Left renal pelvis (tissue), 4 donors: ENCODE results near the gene ANK3. TPM values are rescaled to one million over a fixed set of nuclear protein-coding genes. Genes with fewer than 3 reads are reported as not detected.

Experiments
- DNase-seq, 4 donors: peaks; one replicate each; pipeline ENCODE4 v3.0.0-alpha.2; 2013; ENCODE audit warnings: low read depth in 4 of 4, low spot score in 3 of 4
- polyA plus RNA-seq, 4 donors: library from polyadenylated mRNA; unstranded; fragments of 120-200 nt; gene quantifications; one replicate each; pipeline ENCODE4 v1.2.1, GENCODE V29; 2013; ENCODE audit not compliant: insufficient read length in 4 of 4

Gene ANK3
- polyA plus RNA-seq, result 100 to 1,000 TPM in 3 of 4 donors, 10 to 100 TPM in 1; 36.8 to 150 (median 136) TPM

DNA sequence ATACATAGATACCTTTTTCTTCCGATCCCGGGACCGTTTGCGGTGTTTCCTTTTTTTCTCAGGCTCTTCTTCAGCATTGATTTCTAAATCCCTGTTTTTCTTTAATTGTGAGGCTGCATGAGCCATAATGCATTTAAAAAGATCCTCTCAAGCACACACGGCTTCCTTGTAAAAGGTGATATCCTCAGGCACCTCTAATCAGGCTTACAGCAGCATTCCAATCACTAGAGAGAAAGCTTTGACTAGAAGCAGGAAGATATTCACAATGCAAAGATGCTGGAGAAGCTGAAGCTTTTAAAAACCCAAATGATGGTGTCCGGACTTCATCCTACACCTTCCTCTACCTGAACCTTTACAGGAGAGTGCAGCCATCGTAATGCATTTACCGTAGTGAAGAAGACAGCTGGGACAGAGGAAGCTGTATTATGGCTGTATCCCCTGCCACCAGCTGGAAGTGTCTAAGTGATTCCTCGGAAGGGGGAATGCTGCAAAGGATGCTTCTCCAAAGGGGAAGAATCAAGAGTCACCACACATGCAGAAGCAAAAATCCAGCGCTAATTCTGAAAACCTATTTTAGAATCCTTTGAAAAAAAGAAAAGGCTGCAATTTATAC lies at the start of gene ANK3:
TSS of gene ANK3 (minus strand) at position 463 of the 613 bp plus-strand sequence. CDS start at position 126, 337 bp downstream.
- no peak for DNase-seq

DNA sequence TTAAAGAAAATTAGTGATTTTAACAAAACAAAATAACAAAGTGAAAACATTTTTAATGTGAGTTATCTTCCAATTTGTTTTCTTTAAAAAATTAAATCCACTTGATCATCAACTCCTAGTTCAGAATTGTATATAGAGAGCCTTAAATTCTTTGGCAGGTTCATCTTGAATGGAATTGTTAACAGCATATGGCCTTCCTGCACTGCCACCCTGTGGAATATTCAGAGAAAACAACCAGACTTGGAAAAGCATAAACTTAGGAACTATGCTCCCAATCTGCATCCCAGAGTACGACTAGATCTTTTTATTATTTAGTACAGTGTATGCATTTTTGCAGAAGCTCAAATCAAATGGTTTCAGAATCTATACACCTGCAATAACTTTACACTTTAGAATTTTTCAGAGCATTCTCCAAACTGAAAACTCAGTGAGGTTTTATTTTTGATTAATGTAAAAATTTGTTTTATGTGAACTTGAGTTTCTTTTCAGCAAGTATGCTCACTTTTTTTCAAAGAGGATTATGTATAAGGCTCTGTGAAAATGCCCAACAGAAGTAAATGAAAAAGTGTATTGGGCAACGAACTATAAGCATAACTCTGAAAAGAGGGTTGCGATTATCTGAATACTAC lies 44.9 kb upstream of the ANK3 start:
- DNase-seq, result peak in 3 of 4 donors; percentile 12 to 18 (median 16)

DNA sequence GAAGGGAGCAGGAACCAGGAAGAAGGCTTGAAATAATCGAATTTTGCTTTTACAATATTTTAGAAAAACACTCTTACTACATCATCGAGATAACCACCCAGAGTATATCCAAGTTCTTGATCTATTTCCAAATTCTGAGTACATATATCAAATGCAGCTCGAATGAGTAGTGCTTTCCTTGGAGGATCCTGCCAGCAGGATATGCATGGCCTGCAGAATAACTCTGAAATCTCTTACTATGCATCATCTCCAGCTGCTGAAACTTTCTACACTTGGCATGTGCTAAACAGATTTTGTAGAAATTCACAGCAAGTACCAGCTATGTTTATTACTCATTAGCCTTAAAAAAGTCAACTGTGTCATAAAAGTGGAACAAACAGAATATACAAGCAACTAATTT lies 44.0 kb upstream of the ANK3 start:
- DNase-seq, result no peak

DNA sequence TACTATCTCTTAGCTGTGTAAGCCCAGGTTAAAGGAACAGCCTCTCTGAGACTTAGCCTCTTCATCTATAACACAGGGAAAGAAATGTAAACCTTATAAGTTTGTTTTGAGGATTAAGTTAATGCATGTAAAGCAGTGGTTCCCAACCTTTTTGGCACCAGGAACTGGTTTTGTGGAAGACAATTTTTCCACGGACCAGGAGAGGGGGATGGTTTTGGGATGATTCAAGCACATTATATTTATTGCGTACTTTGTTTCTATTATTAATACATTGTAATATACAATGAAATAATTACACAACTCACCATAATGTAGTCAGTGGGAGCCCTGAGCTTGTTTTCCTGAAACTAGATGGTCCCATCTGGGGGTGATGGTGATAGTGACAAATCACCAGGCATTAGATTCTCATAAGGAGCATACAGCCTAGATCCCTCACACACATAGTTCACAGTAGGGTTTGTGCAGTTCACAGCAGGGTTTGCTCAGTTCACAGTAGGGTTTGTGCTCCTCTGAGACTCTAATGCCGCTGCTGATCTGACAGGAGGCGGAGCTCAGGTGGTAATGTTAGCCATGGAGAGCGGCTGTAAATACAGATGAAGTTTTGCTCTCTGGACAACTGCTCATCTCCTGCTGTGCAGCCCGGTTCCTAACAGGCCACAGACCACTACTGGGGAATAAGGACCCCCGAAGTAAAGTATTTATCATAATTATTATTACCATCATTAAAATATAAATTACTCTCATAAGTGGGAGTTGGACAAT lies 41.3 kb upstream of the ANK3 start:
- DNase-seq, result no peak

DNA sequence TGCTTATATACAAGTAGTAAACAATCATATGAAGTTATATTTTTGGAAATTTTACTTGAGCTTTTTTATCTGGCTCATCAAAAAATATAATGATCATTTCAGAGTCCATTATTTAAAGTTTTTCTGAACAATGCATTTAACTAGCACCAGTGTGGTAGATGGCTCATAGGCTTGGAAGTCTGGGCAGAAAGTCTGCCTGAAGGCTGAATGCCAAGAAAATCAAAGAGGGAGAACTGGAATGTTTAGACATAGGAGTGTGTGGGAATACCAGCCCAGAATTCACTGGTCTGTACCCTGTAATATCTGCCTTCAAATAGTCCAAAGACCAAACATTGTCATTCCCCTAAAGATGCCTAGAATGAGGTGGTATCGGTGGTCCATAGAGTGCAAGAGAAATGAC lies 40.3 kb upstream of the ANK3 start:
- DNase-seq, result no peak

DNA sequence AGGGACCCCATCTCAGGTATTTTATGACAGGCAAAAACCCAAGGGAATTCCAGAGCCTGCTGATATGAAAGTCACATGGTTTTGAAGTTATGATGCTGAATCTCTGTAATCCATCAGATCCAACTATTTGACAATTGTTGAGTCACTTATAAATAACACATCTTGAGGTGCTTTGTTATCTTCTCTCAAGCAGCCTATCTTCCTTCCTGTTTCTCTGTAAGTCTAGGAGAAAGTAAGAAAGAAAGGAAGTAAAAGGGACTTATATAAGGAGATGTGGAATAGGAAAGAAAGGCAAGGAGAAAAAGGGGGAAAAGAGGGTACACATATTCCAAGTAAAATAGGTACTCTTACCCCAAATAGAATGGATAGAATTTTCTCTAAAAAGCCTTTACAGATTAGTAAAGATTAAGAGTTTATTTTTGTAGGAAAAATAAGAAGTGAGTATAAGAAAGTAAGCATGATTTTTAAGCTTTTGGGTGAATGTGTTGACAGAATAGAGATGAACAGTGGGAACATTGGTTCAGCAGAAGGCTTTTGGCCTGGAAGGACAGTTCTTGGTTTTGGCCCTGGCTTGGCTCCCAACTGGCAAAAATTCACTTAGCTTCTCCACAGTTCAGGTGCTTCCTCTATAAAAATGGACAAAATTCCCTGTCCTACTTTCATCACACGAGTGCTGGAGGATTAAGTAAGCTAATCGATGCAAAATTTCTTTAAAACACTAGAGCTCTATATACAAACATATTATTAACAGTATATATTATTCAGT lies 39.6 kb upstream of the ANK3 start:
- no peak for DNase-seq

DNA sequence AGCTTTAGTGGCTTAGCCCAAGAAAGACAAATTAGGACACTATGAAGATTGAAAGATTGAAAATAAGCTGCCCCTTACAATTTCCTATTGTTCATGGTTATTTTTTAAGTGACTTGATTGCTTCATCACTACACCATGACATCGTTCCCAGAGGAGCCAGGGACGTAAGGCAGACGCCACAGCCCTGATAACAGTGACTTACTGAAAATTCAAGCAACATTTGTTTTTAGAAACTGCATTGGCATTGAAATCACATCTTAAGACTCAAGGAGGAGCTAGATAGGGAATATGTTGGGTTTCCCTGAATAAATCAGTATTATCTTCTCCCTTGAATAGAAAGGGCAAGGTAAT lies 38.7 kb upstream of the ANK3 start:
- DNase-seq, result no peak

DNA sequence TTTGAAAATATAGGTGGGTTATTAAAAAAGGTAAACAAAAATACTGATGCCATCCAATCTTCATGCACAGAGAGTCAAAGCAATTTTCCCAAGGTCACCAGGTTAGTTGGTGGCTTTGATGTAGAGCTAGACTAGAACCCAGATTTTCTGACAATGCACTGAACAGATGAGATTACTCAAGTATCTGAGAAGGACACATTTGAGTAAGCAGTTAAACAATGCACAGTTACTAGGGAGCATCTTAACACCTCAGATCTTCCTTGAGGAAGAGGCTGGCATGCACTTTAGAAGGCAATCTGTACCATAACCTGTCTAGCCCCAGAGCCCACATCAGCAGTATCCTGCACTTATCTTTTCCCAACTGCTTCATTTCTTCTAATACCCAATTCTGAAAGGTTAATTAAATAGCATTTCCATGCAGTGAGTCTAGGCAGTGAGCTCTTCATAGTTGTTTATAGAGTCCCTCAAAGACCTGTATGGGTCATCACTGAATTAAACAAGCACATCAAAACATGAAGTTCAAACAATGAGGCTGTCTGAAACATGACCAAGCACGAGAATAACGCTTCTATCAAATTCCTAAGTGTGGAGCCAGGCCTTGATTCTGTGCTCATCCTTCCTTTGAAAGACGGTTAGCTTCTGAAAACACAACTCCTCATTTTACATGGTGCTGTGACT lies 38.2 kb upstream of the ANK3 start:
- no peak for DNase-seq

DNA sequence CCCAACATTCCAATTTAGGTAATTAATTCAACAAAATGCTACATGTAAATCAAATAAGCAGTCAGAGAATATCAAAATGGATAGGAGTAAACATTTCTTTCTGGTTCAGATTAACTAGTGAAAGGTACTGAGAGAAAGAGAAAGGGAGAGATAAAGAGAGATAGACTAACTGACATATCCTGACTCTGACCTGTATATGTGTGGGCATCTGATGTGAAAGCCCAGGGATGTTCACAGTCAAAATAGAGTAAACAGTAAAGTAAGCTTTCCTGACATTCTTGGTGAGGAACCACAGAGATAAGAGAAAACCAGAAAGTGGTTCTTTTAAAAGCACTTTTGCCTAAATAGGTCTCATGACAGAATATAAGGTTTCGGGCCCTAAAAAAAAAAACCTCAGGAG lies 37.5 kb upstream of the ANK3 start:
- DNase-seq, result no peak

DNA sequence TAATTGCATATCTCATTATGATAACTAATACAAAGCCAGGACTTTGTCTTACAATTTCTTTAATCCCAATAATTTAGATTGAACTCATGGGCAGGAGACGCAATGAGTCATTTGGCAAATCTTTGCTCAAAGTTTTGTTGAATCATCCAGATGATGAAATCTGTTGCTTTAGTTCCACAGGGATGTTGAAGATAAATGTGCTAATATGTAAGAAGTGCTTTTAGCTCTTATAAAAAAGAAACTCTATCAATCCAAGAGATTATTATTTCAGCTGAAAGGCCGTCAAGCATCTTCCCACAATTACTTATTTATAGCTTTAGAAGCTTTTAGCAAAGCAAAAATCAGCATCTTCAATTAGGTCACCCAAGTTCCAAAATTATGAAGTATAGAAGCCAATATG lies 36.8 kb upstream of the ANK3 start:
- DNase-seq, result no peak

DNA sequence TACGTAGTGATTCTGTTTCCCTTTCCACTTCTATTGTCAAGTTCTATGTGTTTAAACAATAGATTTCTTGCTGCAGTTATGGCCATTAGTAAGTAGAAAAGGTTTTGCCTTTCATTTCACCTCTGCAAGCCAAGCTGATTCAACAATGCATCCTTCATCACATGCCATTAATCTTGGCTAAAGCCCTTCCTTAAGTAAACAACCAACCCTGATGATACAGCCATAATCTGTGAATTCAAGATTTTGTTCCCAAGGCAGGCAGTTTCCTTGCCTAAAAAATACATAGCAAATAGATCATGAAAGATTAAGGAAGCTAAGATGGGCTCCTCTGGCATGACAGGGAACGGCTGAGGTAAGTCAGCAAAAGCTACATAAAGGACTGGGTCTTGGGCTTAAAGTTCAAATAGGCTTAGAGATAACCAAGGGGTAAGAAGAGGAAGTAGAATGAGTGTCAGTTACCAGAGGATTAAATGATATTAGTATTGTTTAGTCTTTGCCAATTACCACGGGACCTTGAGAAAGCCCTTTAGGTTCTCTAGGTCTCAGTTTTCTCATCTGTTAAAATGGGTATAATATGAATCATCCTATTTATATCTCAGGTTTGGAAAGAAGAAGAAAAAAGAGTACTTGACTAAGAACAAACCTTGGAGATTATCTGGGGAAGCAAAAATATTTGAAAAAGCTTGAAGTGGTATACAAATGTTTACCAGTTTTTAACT lies 35.9 kb upstream of the ANK3 start:
- DNase-seq, result no peak

DNA sequence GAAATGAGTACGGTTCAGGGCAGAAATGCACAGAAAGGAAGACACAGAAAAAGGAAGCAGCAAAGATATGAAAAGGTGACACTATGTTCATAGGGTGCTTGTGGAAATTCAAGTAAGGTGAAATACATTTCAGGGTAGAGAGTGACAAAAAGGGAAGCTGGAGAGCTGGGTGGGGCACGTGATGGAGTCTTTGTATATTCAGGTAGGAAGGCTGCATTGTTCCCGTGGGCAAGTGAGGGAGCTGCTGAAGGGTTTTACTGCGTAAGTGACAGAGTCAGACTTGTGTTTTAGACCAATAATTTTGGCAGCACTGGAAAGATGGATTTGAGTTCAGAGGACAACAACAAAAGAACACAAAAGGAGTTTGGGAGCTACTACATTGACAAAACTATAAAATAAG lies 35.3 kb upstream of the ANK3 start:
- DNase-seq, result no peak

DNA sequence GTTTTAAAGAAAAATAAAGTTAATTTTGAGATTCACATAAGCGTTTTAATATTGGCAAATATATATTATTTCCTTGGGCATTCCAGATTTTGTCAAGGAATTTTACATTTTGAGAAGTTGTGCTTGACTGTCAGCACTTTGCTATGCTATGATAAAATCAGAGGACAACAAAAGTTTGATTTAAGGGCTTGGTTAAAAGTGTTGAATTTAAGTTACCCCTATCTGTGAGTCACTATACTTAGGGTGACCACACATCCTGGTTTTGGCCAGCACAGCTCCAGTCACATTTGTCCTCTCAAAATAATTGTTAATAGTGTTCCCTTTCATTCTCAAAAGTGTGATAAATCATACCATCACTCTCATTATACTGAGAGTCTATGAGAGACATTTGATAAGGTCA lies 34.2 kb upstream of the ANK3 start:
- no peak for DNase-seq

DNA sequence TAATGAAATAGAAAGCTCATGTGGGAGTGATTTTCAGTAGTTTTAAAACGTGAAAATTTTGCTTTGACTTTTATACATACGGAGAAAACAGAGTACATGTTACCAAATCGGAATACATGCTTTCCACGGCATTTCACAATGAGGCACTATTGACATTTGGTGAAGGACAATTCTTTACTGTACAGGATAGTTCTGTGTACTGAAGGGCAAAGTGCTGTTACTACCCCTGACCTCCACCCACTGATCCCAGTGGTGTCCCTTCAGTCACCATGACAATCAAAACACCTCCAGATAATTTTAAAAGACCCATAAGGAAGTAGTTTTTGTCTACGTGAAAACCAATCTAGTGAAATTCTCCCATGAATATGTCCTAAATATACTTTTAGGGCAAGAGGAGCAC lies 33.1 kb upstream of the ANK3 start:
- no peak for DNase-seq

DNA sequence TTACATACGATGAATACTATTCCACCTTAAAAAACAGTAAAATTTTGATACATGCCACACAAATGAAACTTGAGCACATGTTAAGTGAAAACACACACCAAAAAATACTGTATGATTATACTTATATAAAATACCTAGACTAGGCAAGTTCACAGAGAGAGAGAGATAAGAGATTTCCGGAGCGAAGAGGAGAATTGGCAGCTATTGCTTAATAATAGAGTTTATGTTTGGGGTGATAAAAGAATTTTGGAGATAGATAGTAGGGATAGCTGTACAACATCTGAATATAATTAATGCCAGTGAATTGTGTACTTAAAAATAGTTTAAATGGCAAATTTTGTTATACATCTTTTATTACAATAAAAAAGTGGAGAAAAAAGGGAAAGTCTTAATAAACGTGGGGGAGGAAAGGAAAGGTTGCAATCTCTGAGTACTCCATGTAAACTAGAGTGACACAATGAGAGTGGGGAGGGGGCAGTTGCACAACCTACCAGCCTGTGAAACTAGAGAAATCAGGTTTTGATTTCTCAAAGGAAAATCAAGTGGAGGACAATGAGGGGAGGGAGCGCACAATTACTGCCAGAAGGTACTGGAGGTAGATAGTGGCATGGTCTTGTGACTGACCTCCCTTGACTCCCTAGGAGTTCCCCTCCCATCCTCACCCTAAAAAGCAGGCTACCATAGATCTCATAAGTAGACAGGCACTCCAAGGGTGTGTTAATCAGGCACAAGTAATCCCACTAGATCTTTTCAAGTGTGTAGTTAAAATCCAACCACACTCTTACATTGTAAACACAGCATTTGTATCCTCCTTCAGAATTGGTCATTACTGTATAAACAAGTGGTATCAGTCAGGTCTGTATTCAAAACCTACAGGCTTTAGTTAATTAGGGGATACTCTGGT lies 31.6 kb upstream of the ANK3 start:
- no peak for DNase-seq

DNA sequence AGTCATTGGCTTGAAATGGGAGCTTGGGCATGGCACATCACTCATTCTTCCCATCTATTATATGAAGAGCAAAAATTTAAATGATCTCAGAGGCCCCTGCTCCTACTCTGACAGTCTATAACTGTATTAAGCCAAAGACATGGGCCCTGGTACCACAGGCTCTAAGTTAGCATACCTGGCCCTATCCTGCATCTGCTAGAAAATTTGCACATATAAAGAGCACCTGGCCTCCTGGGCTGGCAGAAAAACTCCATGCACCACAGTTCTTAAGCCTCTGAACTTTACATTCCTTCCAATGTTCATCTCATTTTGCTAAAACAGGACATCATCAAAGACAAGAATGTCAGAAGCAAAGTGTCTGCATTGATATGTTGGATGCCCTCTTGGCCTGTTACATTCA lies 29.6 kb upstream of the ANK3 start:
- DNase-seq, result no peak

DNA sequence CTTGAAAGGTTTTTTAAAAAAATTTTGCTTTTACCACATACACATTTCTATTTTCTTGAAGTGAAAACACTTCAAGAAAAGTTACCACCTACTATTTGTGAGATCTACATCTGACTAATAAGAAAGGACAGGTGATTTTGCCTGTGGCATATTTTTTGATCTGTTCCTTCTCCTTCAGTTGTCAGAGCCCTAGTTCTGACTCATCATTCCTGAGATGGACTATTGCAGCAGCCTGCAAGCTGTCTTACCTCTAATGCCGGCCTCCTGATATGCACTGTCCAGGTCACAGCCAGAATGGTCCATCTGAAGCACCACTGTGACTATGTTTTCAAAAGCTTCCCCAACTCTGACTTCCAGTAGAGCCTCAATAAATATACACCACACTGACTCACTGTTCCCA lies 28.2 kb upstream of the ANK3 start:
- no peak for DNase-seq

DNA sequence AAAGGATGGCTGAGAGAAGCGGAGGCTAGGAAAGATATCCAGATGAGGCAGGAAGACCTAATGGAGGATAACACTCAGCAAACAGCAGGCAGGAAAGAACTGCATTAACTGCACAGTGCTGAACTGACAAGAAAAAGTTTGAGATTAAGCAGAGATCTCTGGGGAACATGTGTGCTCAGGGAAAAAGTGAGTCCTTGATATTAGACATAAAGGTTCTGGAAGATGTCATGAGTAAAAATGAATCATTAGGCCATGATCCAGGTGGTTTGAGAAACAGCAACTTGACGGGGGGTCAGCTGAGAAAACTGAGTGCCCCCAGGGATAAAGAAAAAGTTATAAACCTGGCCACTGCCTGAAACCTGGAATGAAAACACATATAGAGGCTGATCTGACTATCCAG lies 27.3 kb upstream of the ANK3 start:
- DNase-seq, result no peak
